ENCODE results near the gene SBF2. TPM values are rescaled to one million over a fixed set of nuclear protein-coding genes. Genes with fewer than 3 reads are reported as not detected.

Gene SBF2
- total RNA-seq, 4 donors from 2014 or later = 20.6 to 48.6 (median 26.0) TPM

GRCh38 chr11:9880657-9881056 is 413.4 kb downstream of the SBF2 start:
- Histone ChIP-seq H3K4me3 (no peak overlapping the region), H3K27ac (no peak overlapping the region), H3K4me1 (no peaks in the 10 kb centered on the region), H3K9me3 (no peaks in the 10 kb centered on the region), H3K36me3 (no peaks in the 10 kb centered on the region), H3K27me3 (no peaks in the 10 kb centered on the region)
- no peak for TF ChIP-seq POLR2A (IDR thresholded peaks at IDR 0.05)
- TF ChIP-seq CTCF (IDR thresholded peaks at IDR 0.05) = no peak
- no peak for DNase-seq
- intact Hi-C loops (cut with DNase I) = no loop called here
- WGBS, 2 donors = 85 to 89% methylated on average over 2 of the region's 2 CpGs

GRCh38 chr11:9878936-9879335 is 415.1 kb downstream of the SBF2 start:
- no peak for TF ChIP-seq POLR2A (IDR thresholded peaks at IDR 0.05)
- no peak for TF ChIP-seq CTCF (IDR thresholded peaks at IDR 0.05)
- Histone ChIP-seq H3K4me3 (no peak overlapping the region), H3K9me3 (no peaks in the 10 kb centered on the region), H3K36me3 (no peaks in the 10 kb centered on the region), H3K27ac (no peak overlapping the region), H3K4me1 (no peaks in the 10 kb centered on the region), H3K27me3 (no peaks in the 10 kb centered on the region)
- intact Hi-C loops (cut with DNase I) = no loop called here
- 67 to 89% methylated on average over 2 of the region's 2 CpGs for WGBS, 2 donors
- DNase-seq = no peak

DNA sequence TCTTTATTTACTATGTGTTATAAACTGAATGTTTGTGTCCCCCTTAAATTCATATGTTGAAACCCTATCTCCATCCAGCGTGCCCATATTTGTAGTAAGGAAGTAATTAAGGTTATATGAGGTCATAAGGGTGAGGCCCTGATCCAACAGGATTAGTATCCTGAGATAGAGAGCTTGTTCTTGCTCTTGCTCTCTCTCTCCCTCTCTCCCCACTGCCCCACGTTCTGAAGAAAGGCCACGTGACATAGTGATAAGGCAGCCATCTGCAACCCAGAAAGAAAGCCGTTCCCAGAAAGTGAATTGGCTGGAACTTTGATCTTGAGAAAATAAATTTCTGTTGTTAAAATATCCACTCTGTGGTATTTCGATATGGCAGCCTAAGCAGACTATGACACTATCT is 417.7 kb downstream of the SBF2 start:
- Histone ChIP-seq H3K4me1 (no peaks in the 10 kb centered on the region), H3K27me3 (no peaks in the 10 kb centered on the region), H3K9me3 (no peaks in the 10 kb centered on the region), H3K4me3 (no peak overlapping the region), H3K36me3 (peaks cover 0 to 11% (median 0%) of the 10 kb centered on the region in 3 donors), H3K27ac (no peak overlapping the region)
- TF ChIP-seq CTCF (IDR thresholded peaks at IDR 0.05) (no peak), POLR2A (IDR thresholded peaks at IDR 0.05) (no peak)
- no peak for DNase-seq
- intact Hi-C loops (cut with DNase I) = no loop called here
- 85% methylated on average over 5 of the region's 5 CpGs for WGBS, 2 donors

GRCh38 chr11:9875862-9876261 is 418.2 kb downstream of the SBF2 start:
- no peaks in the 10 kb centered on the region for H3K27me3 ChIP-seq
- no peaks in the 10 kb centered on the region for H3K9me3 ChIP-seq
- H3K36me3 ChIP-seq = peaks cover 0 to 11% (median 0%) of the 10 kb centered on the region in 3 donors
- intact Hi-C loops (cut with DNase I) = no loop called here
- TF ChIP-seq POLR2A (IDR thresholded peaks at IDR 0.05) (no peak), CTCF (IDR thresholded peaks at IDR 0.05) (no peak)
- WGBS, 2 donors = 56 to 59% methylated on average over 6 of the region's 6 CpGs
- H3K4me1 ChIP-seq = no peaks in the 10 kb centered on the region
- no peak overlapping the region for H3K27ac ChIP-seq
- no peak for DNase-seq
- no peak overlapping the region for H3K4me3 ChIP-seq

GRCh38 chr11:9875399-9875798 is 418.6 kb downstream of the SBF2 start:
- DNase-seq = no peak
- Histone ChIP-seq H3K27ac (no peak overlapping the region), H3K36me3 (peaks cover 0 to 15% (median 0%) of the 10 kb centered on the region in 3 donors), H3K27me3 (no peaks in the 10 kb centered on the region), H3K9me3 (no peaks in the 10 kb centered on the region), H3K4me3 (no peak overlapping the region), H3K4me1 (no peaks in the 10 kb centered on the region)
- no peak for TF ChIP-seq CTCF (IDR thresholded peaks at IDR 0.05)
- TF ChIP-seq POLR2A (IDR thresholded peaks at IDR 0.05) = no peak
- 58 to 78% methylated on average over 1 of the region's 1 CpG for WGBS, 2 donors
- intact Hi-C loops (cut with DNase I) = no loop called here

Measured in esophagus squamous epithelium (tissue), 5 donors.